ENCODE measurements around the gene UROC1.

DNA sequence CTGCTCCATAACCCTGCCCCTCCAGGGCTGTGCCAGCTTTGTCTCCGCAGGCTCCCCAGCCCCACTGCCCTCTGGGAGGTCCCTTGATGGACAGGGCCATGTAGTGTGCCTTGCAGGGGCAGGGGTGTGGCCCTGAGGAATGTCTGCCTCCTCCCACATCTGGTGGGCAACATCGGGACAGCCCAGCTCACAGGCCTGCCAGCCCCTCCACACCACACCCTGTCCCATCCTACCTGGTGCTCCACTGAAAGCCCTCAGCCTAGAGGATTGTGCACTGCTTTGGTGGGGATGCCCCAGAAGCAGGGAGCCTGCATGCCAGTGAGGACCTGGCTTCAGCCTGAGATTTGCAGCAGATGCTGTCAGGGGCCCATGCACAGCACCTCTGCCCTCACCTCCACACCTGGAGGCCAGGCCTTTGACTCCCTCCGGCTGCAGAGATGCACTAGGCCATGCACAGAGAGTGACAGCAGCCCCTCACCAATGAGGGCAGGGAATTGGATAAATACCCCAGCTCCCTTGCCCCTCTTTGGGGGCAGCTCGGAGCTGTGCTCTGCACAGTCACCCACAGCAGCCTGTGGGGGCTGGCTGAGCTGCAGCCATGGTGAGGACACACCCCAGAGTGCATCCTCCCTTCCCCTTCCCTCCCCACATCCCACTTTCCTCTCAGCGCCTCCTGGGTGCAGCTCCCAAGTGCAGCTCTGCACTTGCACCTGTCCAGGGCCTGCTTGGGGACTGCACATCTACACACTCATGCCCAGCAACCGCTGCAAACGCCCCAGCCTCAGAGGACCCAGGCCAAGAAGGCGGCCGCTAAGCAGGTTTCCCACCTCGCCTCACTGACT, 38.4 kb upstream of the UROC1 start:
- TF ChIP-seq EZH2 (IDR thresholded peaks at IDR 0.05) (no peak), JUND (IDR thresholded peaks at IDR 0.05) (no peak), POLR2AphosphoS5 (IDR thresholded peaks at IDR 0.05; ENCODE audit: low read depth, low read length) (no peak)

All from HCT116 (cell line).